H1 (cell line): ENCODE measurements around the gene FBLN2. TPM values are rescaled to one million over a fixed set of nuclear protein-coding genes. Genes with fewer than 3 reads are reported as not detected.
A peak's percentile ranks its signal among the peaks of the same experiment; 100 is the strongest.

Source experiments
- CTCF ChIA-PET: fragments of 300-600 bp; sonication (Branson Sonifier 250); formaldehyde crosslinking; loops from one replicate; lab custom pipeline; 2021; ENCODE audit not compliant: partially characterized antibody; lab: Charles Lee
- POLR2A ChIA-PET: fragments of 300-600 bp; sonication (Branson Sonifier 250); formaldehyde crosslinking; loops from one replicate; lab custom pipeline; 2021; ENCODE audit warnings: inconsistent platforms; ENCODE audit not compliant: partially characterized antibody; lab: Charles Lee
- DNase-seq, 2 experiments: peaks; one replicate each; pipeline versions ENCODE4 v3.0.0 to v3.0.0-alpha.2; 2010 to 2022; ENCODE audit warnings: low spot score in 2 of 2, low read depth in 1 of 2, mixed read lengths in 1 of 2
- FAIRE-seq: peaks from 2 replicates; lab custom pipeline; 2011; peaks lifted over from hg19 to GRCh38; lab: Jason Lieb, UNC
- H2AFZ ChIP-seq: 2 replicates; pipeline ENCODE4 v1.8.1; 2012; ENCODE audit warnings: low read length, inconsistent platforms
- H2AK5ac ChIP-seq: 2 replicates; pipeline ENCODE4 v1.6.1; 2013; ENCODE audit warnings: low read depth, low read length
- H2BK120ac ChIP-seq: replicated peaks from 2 replicates; pipeline ENCODE3; 2013; ENCODE audit warnings: low read depth, low read length, inconsistent platforms
- H2BK12ac ChIP-seq: 2 replicates; pipeline ENCODE4 v1.6.1; 2013; ENCODE audit warnings: low read depth, low read length
- H2BK15ac ChIP-seq: 2 replicates; pipeline ENCODE4 v1.6.1; 2013; ENCODE audit warnings: low read length
- H2BK20ac ChIP-seq: 2 replicates; pipeline ENCODE4 v1.6.1; 2013; ENCODE audit warnings: low read length
- H2BK5ac ChIP-seq: 2 replicates; pipeline ENCODE4 v1.6.1; 2013; ENCODE audit warnings: low read depth, low read length
- H3K14ac ChIP-seq: 2 replicates; pipeline ENCODE4 v1.6.1; 2013; ENCODE audit warnings: inconsistent platforms; ENCODE audit not compliant: insufficient read length
- H3K18ac ChIP-seq: 2 replicates; pipeline ENCODE4 v1.6.1; 2013; ENCODE audit warnings: low read length; ENCODE audit errors: extremely low read depth
- H3K23ac ChIP-seq: 2 replicates; pipeline ENCODE4 v1.6.1; 2013; ENCODE audit warnings: inconsistent platforms; ENCODE audit not compliant: insufficient read length
- H3K23me2 ChIP-seq: 2 replicates; pipeline ENCODE4 v1.6.1; 2013; ENCODE audit warnings: low read depth, low read length
- H3K27ac ChIP-seq: 2 replicates; pipeline ENCODE4 v1.6.1; 2011; ENCODE audit warnings: low read depth, low read length, inconsistent platforms
- H3K27me3 ChIP-seq, 4 experiments: replicated peaks in 1 of 4; 1 replicate in 1 of 4; 2 replicates in 3 of 4; pipeline versions ENCODE4 v1.6.1 to v1.8.1; 2011 to 2013; ENCODE audit warnings: low read length in 3 of 4, mild to moderate bottlenecking in 3 of 4, inconsistent platforms in 2 of 4, mixed read lengths in 2 of 4, moderate library complexity in 1 of 4; ENCODE audit not compliant: control insufficient read depth in 3 of 4, insufficient read depth in 3 of 4; ENCODE audit errors: extremely low read depth in 1 of 4
- H3K36me3 ChIP-seq, 4 experiments: 2 replicates each; pipeline versions ENCODE4 v1.6.1 to v1.8.1; 2011 to 2013; ENCODE audit warnings: mild to moderate bottlenecking in 4 of 4, low read length in 3 of 4, moderate library complexity in 2 of 4, control low read depth in 1 of 4, inconsistent platforms in 1 of 4; ENCODE audit not compliant: insufficient read depth in 4 of 4, control insufficient read depth in 2 of 4
- H3K4ac ChIP-seq: replicated peaks from 2 replicates; pipeline ENCODE3; 2013; ENCODE audit warnings: low read length, low read depth, mixed read lengths, inconsistent platforms; ENCODE audit not compliant: insufficient read length
- H3K4me1 ChIP-seq, 4 experiments: replicated peaks in 1 of 4; 1 replicate in 1 of 4; 2 replicates in 3 of 4; pipeline versions ENCODE4 v1.6.1 to v1.8.1; 2011 to 2013; ENCODE audit warnings: low read length in 3 of 4, inconsistent platforms in 2 of 4, mixed read lengths in 1 of 4; ENCODE audit not compliant: insufficient read depth in 4 of 4, control insufficient read depth in 3 of 4
- H3K4me2 ChIP-seq, 2 experiments: 2 replicates each; pipeline versions ENCODE4 v1.6.1 to v1.8.1; 2011 to 2013; ENCODE audit warnings: low read depth in 2 of 2, low read length in 2 of 2, control low read depth in 1 of 2, inconsistent platforms in 1 of 2, mild to moderate bottlenecking in 1 of 2; ENCODE audit not compliant: insufficient read depth in 1 of 2
- H3K4me3 ChIP-seq, 4 experiments: fragments of 200-600, 300-600 bp in 1 of 4; sonication (generic), shearing (Covaris generic), sonication (Bioruptor Twin) in 1 of 4; 2 replicates each; pipeline versions ENCODE4 v1.5.1 to v1.8.1; 2011 to 2016; ENCODE audit warnings: low read length in 4 of 4, low read depth in 3 of 4, control low read depth in 2 of 4, inconsistent platforms in 2 of 4, mild to moderate bottlenecking in 2 of 4, mixed read lengths in 1 of 4, moderate library complexity in 1 of 4; ENCODE audit not compliant: insufficient read depth in 2 of 4; ENCODE audit errors: extremely low read depth in 1 of 4
- H3K56ac ChIP-seq: replicated peaks from 2 replicates; pipeline ENCODE3; 2013; ENCODE audit warnings: low read depth, mild to moderate bottlenecking, mixed read lengths, low read length, inconsistent platforms; ENCODE audit not compliant: insufficient read length
- H3K79me1 ChIP-seq: 2 replicates; pipeline ENCODE4 v1.6.1; 2013; ENCODE audit warnings: low read depth, low read length, control low read depth
- H3K79me2 ChIP-seq, 2 experiments: 2 replicates each; pipeline versions ENCODE4 v1.6.1 to v1.8.1; 2012 to 2013; ENCODE audit warnings: low read length in 2 of 2, mild to moderate bottlenecking in 2 of 2, inconsistent platforms in 1 of 2; ENCODE audit not compliant: insufficient read depth in 2 of 2, control insufficient read depth in 1 of 2
- H3K9ac ChIP-seq, 4 experiments: replicated peaks in 1 of 4; 1 replicate in 1 of 4; 2 replicates in 3 of 4; pipeline versions ENCODE4 v1.6.1 to v1.8.1; 2011 to 2013; ENCODE audit warnings: low read depth in 3 of 4, low read length in 3 of 4, control low read depth in 2 of 4, mild to moderate bottlenecking in 2 of 4, moderate library complexity in 2 of 4, inconsistent platforms in 1 of 4; ENCODE audit errors: extremely low read depth in 1 of 4
- H3K9me3 ChIP-seq, 2 experiments: 2 replicates each; pipeline versions ENCODE4 v1.6.1 to v1.8.1; 2012 to 2013; ENCODE audit warnings: mild to moderate bottlenecking in 2 of 2, moderate library complexity in 2 of 2, control low read depth in 1 of 2, inconsistent platforms in 1 of 2, low read depth in 1 of 2, low read length in 1 of 2, mixed read lengths in 1 of 2; ENCODE audit not compliant: insufficient read depth in 2 of 2
- H4K20me1 ChIP-seq, 2 experiments: replicated peaks in 1 of 2; 2 replicates each; pipeline versions ENCODE3 to v1.8.1; 2011 to 2013; ENCODE audit warnings: inconsistent platforms in 2 of 2, low read length in 2 of 2, mild to moderate bottlenecking in 1 of 2; ENCODE audit not compliant: insufficient read depth in 2 of 2, control insufficient read depth in 1 of 2
- H4K5ac ChIP-seq: 2 replicates; pipeline ENCODE4 v1.6.1; 2013; ENCODE audit warnings: low read length, low read depth, mixed read lengths, inconsistent platforms; ENCODE audit not compliant: insufficient read length
- H4K8ac ChIP-seq: 2 replicates; pipeline ENCODE4 v1.8.0; 2013; ENCODE audit warnings: mild to moderate bottlenecking, moderate library complexity, low read length, inconsistent platforms; ENCODE audit not compliant: insufficient read depth; ENCODE audit errors: extremely low read depth
- H4K91ac ChIP-seq: replicated peaks from 2 replicates; pipeline ENCODE3; 2013; ENCODE audit warnings: low read length, mixed read lengths, inconsistent platforms; ENCODE audit not compliant: insufficient read length
- CBX5 ChIP-seq: fragments of 300-800, 300-1000 bp; sonication (generic); IDR thresholded peaks from 2 replicates; pipeline ENCODE4 v1.7.1; 2016; ENCODE audit warnings: antibody characterized with exemption, low read length, low read depth
- KDM4A ChIP-seq: IDR thresholded peaks from one replicate; pipeline ENCODE4 v1.7.1; 2012; ENCODE audit warnings: low read depth, mild to moderate bottlenecking, moderate library complexity, low read length, inconsistent platforms; ENCODE audit not compliant: severe bottlenecking
- KDM5A ChIP-seq: fragments of 200-600 bp; IDR thresholded peaks from 2 replicates; pipeline ENCODE4 v1.7.1; 2012; ENCODE audit warnings: mild to moderate bottlenecking, low read length, inconsistent platforms, mixed read lengths
- PHF8 ChIP-seq: fragments of 200-600 bp; sonication (generic); conservative IDR thresholded peaks from 2 replicates; pipeline ENCODE4 v1.7.1; 2012; ENCODE audit warnings: low read depth, mild to moderate bottlenecking, inconsistent platforms, low read length, moderate library complexity
- SIX5 ChIP-seq: IDR thresholded peaks from 2 replicates; pipeline ENCODE4 v1.6.1; 2011; ENCODE audit warnings: mild to moderate bottlenecking, low read depth, low read length
- SRF ChIP-seq: IDR thresholded peaks from 2 replicates; pipeline ENCODE4 v1.6.1; 2011; ENCODE audit warnings: mild to moderate bottlenecking, low read depth, low read length, moderate library complexity
- TEAD4 ChIP-seq: IDR thresholded peaks from 2 replicates; pipeline ENCODE4 v1.6.1; 2012; ENCODE audit warnings: low read depth, low read length, inconsistent platforms, mixed read lengths
- YY1 ChIP-seq: IDR thresholded peaks from 2 replicates; pipeline ENCODE4 v1.6.1; 2011; ENCODE audit warnings: low read depth, mild to moderate bottlenecking, low read length
- whole genome bisulfite sequencing, 2 experiments: shearing (Covaris generic) in 1 of 2; methylation state at CpG; one replicate each; pipeline versions ENCODE4 v1.1.6 to v1.1.7; 2013 to 2015; ENCODE audit warnings: low lambda C conversion rate in 2 of 2, mixed read lengths in 2 of 2, inconsistent platforms in 1 of 2, low coverage in 1 of 2, missing lambda C conversion rate in 1 of 2; ENCODE audit not compliant: insufficient replicate concordance in 2 of 2, insufficient coverage in 1 of 2, insufficient read length in 1 of 2; ENCODE audit errors: extremely low coverage in 1 of 2, missing lambda C conversion rate in 1 of 2; 5-methylcytosine and 5-hydroxymethylcytosine counted together
- polyA plus RNA-seq, 7 experiments: library from polyadenylated mRNA; depleted of rRNA in 3 of 7; stranded (reverse) in 5 of 7; unstranded in 2 of 7; fragments of >200 nt in 5 of 7; fragments of 200-250 nt in 2 of 7; gene quantifications; 1 replicate in 5 of 7; 2 replicates in 1 of 7; 4 replicates in 1 of 7; pipeline versions ENCODE4 v1.2.1 to v1.2.3, GENCODE V29; 2011 to 2013; ENCODE audit warnings: missing spikeins in 2 of 7, mixed read lengths in 2 of 7
- total RNA-seq: library from RNA; stranded (reverse); fragmentation: NEBNext Ultra II Directional; extraction: Animal tissue kit (Norgen Biotek cat#: 25700); gene quantifications from 2 replicates; pipeline ENCODE4 v1.2.1, GENCODE V29; 2021

Gene FBLN2
- total and polyA plus RNA-seq, 2 of the 8 experiments (the other 6 are each of a cell fraction or from before 2014, with no cell fraction given) = 17.4 to 24.2 TPM

DNA sequence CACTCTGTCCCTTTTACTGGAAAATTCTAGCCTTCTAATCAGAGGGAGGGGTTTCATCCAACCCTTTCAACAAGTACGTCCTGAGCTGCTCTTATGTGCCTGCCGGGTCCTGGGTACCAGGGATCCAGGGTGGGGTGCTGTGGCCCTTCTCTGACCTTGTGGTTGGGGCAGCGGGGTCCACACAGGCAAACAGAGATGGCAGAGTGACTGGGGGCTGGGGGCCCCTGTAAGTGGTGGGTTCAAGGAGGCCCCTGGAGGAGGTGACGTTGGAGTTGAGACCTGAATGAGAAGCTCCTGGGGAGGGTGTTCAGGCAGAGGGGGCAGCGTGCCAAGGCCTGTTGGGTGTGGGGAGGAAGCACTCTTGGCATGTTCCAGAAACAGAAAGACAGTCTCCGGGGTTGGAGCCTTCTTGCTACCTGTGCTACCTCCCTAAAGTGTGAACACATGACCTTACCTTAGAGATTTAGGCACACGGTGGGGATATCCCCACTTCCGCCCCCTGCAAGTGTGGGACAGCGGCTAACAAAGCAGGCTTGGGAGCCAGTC, 78.1 kb downstream of the FBLN2 start:
- H3K9me3 ChIP-seq = no peaks in the 10 kb centered on the region
- H3K27me3 ChIP-seq = no peaks in the 10 kb centered on the region
- H2AFZ ChIP-seq = no peak overlapping the region
- H3K27ac ChIP-seq = no peak overlapping the region
- H3K23me2 ChIP-seq = no peaks in the 10 kb centered on the region
- H3K9ac ChIP-seq = no peak overlapping the region
- H2BK12ac ChIP-seq = no peak overlapping the region
- H4K20me1 ChIP-seq = no peaks in the 10 kb centered on the region
- H2BK20ac ChIP-seq = no peak overlapping the region
- H3K14ac ChIP-seq = no peak overlapping the region
- H4K91ac ChIP-seq = no peak overlapping the region
- H3K79me2 ChIP-seq = no peaks in the 10 kb centered on the region
- H4K5ac ChIP-seq = no peak overlapping the region
- H3K4me3 ChIP-seq = no peak overlapping the region
- no peak for FAIRE-seq
- no peak overlapping the region for H3K4me2 ChIP-seq
- peak overlapping the region; percentile 24; the same call in 1 of the 2 replicates for H2BK5ac ChIP-seq
- H3K56ac ChIP-seq = no peak overlapping the region
- peak overlapping the region; percentile 15; the same call in 1 of the 2 replicates for H4K8ac ChIP-seq
- H3K4ac ChIP-seq = no peak overlapping the region
- ChIA-PET CTCF (interaction anchor here (1.2 to 1.8 kb wide), 3 partner anchors 10 to 120 kb away, joined by 4 to 5 read pairs (median 4); no protein-coding TSS in a partner anchor), POLR2A (no interaction called here)
- H3K36me3 ChIP-seq = no peaks in the 10 kb centered on the region
- no peak overlapping the region for H2BK15ac ChIP-seq
- 82% methylated on average over 9 of the region's 9 CpGs; no CpG with 5 or more reads in 1 of the 2 experiments for WGBS, 2 experiments
- no peaks in the 10 kb centered on the region for H3K79me1 ChIP-seq
- no peak overlapping the region for H3K18ac ChIP-seq
- no peak overlapping the region for H3K23ac ChIP-seq
- H3K4me1 ChIP-seq = no peaks in the 10 kb centered on the region
- no peak overlapping the region for H2AK5ac ChIP-seq
- DNase-seq = no peak
- H2BK120ac ChIP-seq = no peak overlapping the region
- TF ChIP-seq PHF8 (no peak), SIX5 (no peak), CBX5 (no peak), KDM5A (no peak), TEAD4 (no peak), SRF (no peak), YY1 (no peak), KDM4A (no peak)
